ENCODE data around the gene CC2D1B.

DNA sequence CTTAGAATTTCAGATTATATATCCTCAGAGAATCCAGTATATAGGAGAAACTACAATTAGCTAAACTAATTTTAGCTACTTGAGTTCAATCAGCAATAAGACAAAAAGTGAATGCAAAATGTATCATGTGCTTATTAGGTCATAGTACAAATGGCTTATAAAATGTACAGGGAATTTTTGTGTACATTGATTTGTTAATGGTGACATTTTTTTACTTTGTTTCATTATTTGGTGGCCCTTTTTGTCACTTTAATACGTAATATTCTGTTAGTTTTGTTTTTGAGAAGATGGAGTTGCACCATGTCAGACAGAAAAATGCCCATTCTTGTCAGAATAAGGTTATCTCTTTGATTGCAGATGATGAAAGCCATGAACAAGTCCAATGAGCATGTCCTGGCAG is 33.6 kb downstream of the CC2D1B start:
- TF ChIP-seq, protein P1, sequence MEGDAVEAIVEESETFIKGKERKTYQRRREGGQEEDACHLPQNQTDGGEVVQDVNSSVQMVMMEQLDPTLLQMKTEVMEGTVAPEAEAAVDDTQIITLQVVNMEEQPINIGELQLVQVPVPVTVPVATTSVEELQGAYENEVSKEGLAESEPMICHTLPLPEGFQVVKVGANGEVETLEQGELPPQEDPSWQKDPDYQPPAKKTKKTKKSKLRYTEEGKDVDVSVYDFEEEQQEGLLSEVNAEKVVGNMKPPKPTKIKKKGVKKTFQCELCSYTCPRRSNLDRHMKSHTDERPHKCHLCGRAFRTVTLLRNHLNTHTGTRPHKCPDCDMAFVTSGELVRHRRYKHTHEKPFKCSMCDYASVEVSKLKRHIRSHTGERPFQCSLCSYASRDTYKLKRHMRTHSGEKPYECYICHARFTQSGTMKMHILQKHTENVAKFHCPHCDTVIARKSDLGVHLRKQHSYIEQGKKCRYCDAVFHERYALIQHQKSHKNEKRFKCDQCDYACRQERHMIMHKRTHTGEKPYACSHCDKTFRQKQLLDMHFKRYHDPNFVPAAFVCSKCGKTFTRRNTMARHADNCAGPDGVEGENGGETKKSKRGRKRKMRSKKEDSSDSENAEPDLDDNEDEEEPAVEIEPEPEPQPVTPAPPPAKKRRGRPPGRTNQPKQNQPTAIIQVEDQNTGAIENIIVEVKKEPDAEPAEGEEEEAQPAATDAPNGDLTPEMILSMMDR (conservative IDR thresholded peaks at IDR 0.05; ENCODE audit: low read depth, low read length) = no peak
- TF ChIP-seq POLR2A (IDR thresholded peaks at IDR 0.05; ENCODE audit: low read depth, low read length) = no peak

All from IMR-90 (cell line).